ENCODE measurements around the gene ADSS1.

The ADSS1 gene

GRCh38 chr14:104723651-104724406 lies at the start of gene ADSS1:
TSS of gene ADSS1 (plus strand) at chr14:104724229. CDS start at chr14:104724271, 42 bp downstream.
- peak; percentile 52 to 59 for DNase-seq

GRCh38 chr14:104675447-104675846 lies 48.6 kb upstream of the ADSS1 start:
- DNase-seq = no peak

- no peak for DNase-seq
Observed at GRCh38 chr14:104676130-104676693, 47.8 kb upstream of the ADSS1 start.

- DNase-seq = peak in 1 of 2 donors; percentile 39
Observed at GRCh38 chr14:104676694-104677511, 47.1 kb upstream of the ADSS1 start.

GRCh38 chr14:104677512-104678332 lies 46.3 kb upstream of the ADSS1 start:
- DNase-seq = peak; percentile 58 to 68

- no peak for DNase-seq
Observed at GRCh38 chr14:104678346-104678745, 45.7 kb upstream of the ADSS1 start.

- no peak for DNase-seq
Observed at GRCh38 chr14:104678901-104679705, 44.9 kb upstream of the ADSS1 start.

- DNase-seq = peak in 1 of 2 donors; percentile 36
Observed at GRCh38 chr14:104680056-104680805, 43.8 kb upstream of the ADSS1 start.

- peak in 1 of 2 donors; percentile 51 for DNase-seq
Observed at GRCh38 chr14:104680806-104681688, 43.0 kb upstream of the ADSS1 start.

GRCh38 chr14:104681689-104682074 lies 42.3 kb upstream of the ADSS1 start:
- no peak for DNase-seq

GRCh38 chr14:104682107-104682593 lies 41.9 kb upstream of the ADSS1 start:
- no peak for DNase-seq

GRCh38 chr14:104683653-104684448 lies 40.2 kb upstream of the ADSS1 start:
- no peak for DNase-seq

- no peak for DNase-seq
Observed at GRCh38 chr14:104684449-104684821, 39.6 kb upstream of the ADSS1 start.

GRCh38 chr14:104685216-104685997 lies 38.6 kb upstream of the ADSS1 start:
- DNase-seq = no peak

GRCh38 chr14:104685998-104686610 lies 37.9 kb upstream of the ADSS1 start:
- no peak for DNase-seq

GRCh38 chr14:104686624-104687517 lies 37.2 kb upstream of the ADSS1 start:
- DNase-seq = peak in 1 of 2 donors; percentile 26

All from CD4-positive, alpha-beta T cell treated with Interleukin-1 beta for 1 hour (primary cell).